CD4-positive, alpha-beta memory T cell (primary cell): ENCODE measurements around the gene TAF7. TPM values are rescaled to one million over a fixed set of nuclear protein-coding genes. Genes with fewer than 3 reads are reported as not detected.

Source experiments
- CTCF ChIA-PET: fragments of 350-600 bp; sonication (Branson Sonifier 250); formaldehyde crosslinking; loops from one replicate; lab custom pipeline; 2021; ENCODE audit warnings: inconsistent platforms; ENCODE audit not compliant: partially characterized antibody; lab: Charles Lee
- POLR2A ChIA-PET: fragments of 350-600 bp; sonication (Branson Sonifier 250); formaldehyde crosslinking; loops from one replicate; lab custom pipeline; 2021; ENCODE audit not compliant: partially characterized antibody; lab: Charles Lee
- DNase-seq, 5 donors: peaks; one replicate each; pipeline versions ENCODE4 v3.0.0 to v3.0.0-alpha.2; 2020 to 2022; ENCODE audit warnings: mixed read lengths in 1 of 5
- H3K27ac ChIP-seq: one replicate; pipeline ENCODE4 v1.7.0; 2013; ENCODE audit warnings: low read depth, low read length
- H3K27me3 ChIP-seq: 2 replicates; pipeline ENCODE4 v1.7.0; 2013; ENCODE audit warnings: mild to moderate bottlenecking, low read length, moderate library complexity; ENCODE audit not compliant: insufficient read depth
- H3K36me3 ChIP-seq: 2 replicates; pipeline ENCODE4 v1.7.0; 2013; ENCODE audit warnings: mild to moderate bottlenecking, low read length, moderate library complexity; ENCODE audit not compliant: insufficient read depth
- H3K4me1 ChIP-seq: 2 replicates; pipeline ENCODE4 v1.7.0; 2013; ENCODE audit warnings: mild to moderate bottlenecking, low read length, moderate library complexity; ENCODE audit not compliant: insufficient read depth
- H3K4me3 ChIP-seq, 2 donors: one replicate each; pipeline ENCODE4 v1.7.0; 2013; ENCODE audit warnings: low read length in 2 of 2, mild to moderate bottlenecking in 1 of 2
- H3K9me3 ChIP-seq, 2 donors: one replicate each; pipeline ENCODE4 v1.7.0; 2013; ENCODE audit warnings: low read length in 2 of 2, control low read depth in 1 of 2; ENCODE audit not compliant: control insufficient read depth in 1 of 2
- H3K27ac Mint-ChIP-seq, 7 donors: one replicate each; pipeline ENCODE4 v1.8.0; 2020 to 2021; ENCODE audit warnings: mixed read lengths in 7 of 7, mild to moderate bottlenecking in 6 of 7, inconsistent platforms in 3 of 7, moderate library complexity in 3 of 7
- H3K27me3 Mint-ChIP-seq, 2 donors: one replicate each; pipeline ENCODE4 v1.8.0; 2020 to 2021; ENCODE audit warnings: mixed read lengths in 2 of 2
- H3K36me3 Mint-ChIP-seq, 2 donors: one replicate each; pipeline ENCODE4 v1.8.0; 2020 to 2021; ENCODE audit warnings: mixed read lengths in 2 of 2, inconsistent platforms in 1 of 2, mild to moderate bottlenecking in 1 of 2
- H3K4me1 Mint-ChIP-seq, 4 donors: one replicate each; pipeline ENCODE4 v1.8.0; 2020 to 2021; ENCODE audit warnings: mixed read lengths in 4 of 4, mild to moderate bottlenecking in 1 of 4
- H3K4me3 Mint-ChIP-seq, 8 donors: one replicate each; pipeline ENCODE4 v1.8.0; 2020 to 2021; ENCODE audit warnings: mixed read lengths in 8 of 8, mild to moderate bottlenecking in 7 of 8, moderate library complexity in 6 of 8, inconsistent platforms in 3 of 8
- H3K9me3 Mint-ChIP-seq, 8 donors: one replicate each; pipeline ENCODE4 v1.8.0; 2020 to 2021; ENCODE audit warnings: mixed read lengths in 8 of 8, mild to moderate bottlenecking in 5 of 8, inconsistent platforms in 3 of 8, moderate library complexity in 1 of 8
- intact Hi-C: fragments of 100-400 bp; cut with micrococcal nuclease; formaldehyde crosslinking; loops from one replicate; pipeline ENCODE4 v1.15.1; 2023
- polyA plus RNA-seq, 2 donors: library from polyadenylated mRNA; unstranded; fragments of 300-500 nt; fragmentation: Illumina TruSeq; gene quantifications; one replicate each; pipeline ENCODE4 v1.2.3, GENCODE V29; 2021
- total RNA-seq, 2 experiments: library from RNA; stranded (reverse); gene quantifications; one replicate each; pipeline ENCODE4 v1.2.3, GENCODE V29; 2021

Gene TAF7
- total and polyA plus RNA-seq, 4 experiments from 2014 or later: 109 to 216 (median 142) TPM

GRCh38 chr5:141298376-141298775 is 22.2 kb downstream of the TAF7 start:
- peaks cover 7 to 11% of the 10 kb centered on the region in 2 donors for H3K9me3 ChIP-seq
- H3K27me3 Mint-ChIP-seq: no peaks in the 10 kb centered on the region
- H3K36me3 ChIP-seq: no peaks in the 10 kb centered on the region
- no peak overlapping the region for H3K4me3 ChIP-seq
- no peak overlapping the region for H3K4me3 Mint-ChIP-seq
- no peak overlapping the region for H3K27ac Mint-ChIP-seq
- no peak overlapping the region for H3K27ac ChIP-seq
- H3K4me1 Mint-ChIP-seq: no peaks in the 10 kb centered on the region
- peaks cover 2 to 98% (median 85%) of the 10 kb centered on the region in 8 donors for H3K9me3 Mint-ChIP-seq
- H3K4me1 ChIP-seq: no peaks in the 10 kb centered on the region
- POLR2A ChIA-PET: no interaction called here
- H3K36me3 Mint-ChIP-seq: peaks cover 45 to 52% of the 10 kb centered on the region in 2 donors
- no peaks in the 10 kb centered on the region for H3K27me3 ChIP-seq
- intact Hi-C loops: no loop called here
- CTCF ChIA-PET: no interaction called here
- DNase-seq: no peak

- Histone ChIP-seq H3K9me3 (peaks cover 0 to 36% of the 10 kb centered on the region in 2 donors), H3K27me3 (no peaks in the 10 kb centered on the region), H3K36me3 (no peaks in the 10 kb centered on the region), H3K4me1 (no peaks in the 10 kb centered on the region), H3K27ac (no peak overlapping the region), H3K4me3 (no peak overlapping the region)
- H3K27ac Mint-ChIP-seq: no peak overlapping the region
- H3K4me3 Mint-ChIP-seq: peak overlapping the region in 1 of 8 donors; percentile 21
- peaks cover 2 to 95% (median 85%) of the 10 kb centered on the region in 8 donors for H3K9me3 Mint-ChIP-seq
- no peaks in the 10 kb centered on the region for H3K4me1 Mint-ChIP-seq
- DNase-seq: no peak
- H3K36me3 Mint-ChIP-seq: peaks cover 25 to 32% of the 10 kb centered on the region in 2 donors
- H3K27me3 Mint-ChIP-seq: no peaks in the 10 kb centered on the region
- ChIA-PET POLR2A (no interaction called here), CTCF (no interaction called here)
- intact Hi-C loops: no loop called here
Measured at GRCh38 chr5:141272906-141273305, 47.7 kb downstream of the TAF7 start.

GRCh38 chr5:141269195-141269594 is 51.4 kb downstream of the TAF7 start:
- DNase-seq: no peak

More at GRCh38 chr5:141269195-141269594, 51.4 kb downstream of the TAF7 start:
- Mint-ChIP-seq H3K36me3 (peaks cover 31 to 44% of the 10 kb centered on the region in 2 donors), H3K27me3 (no peaks in the 10 kb centered on the region), H3K4me3 (no peak overlapping the region), H3K4me1 (no peaks in the 10 kb centered on the region), H3K9me3 (peaks cover 2 to 98% (median 86%) of the 10 kb centered on the region in 8 donors), H3K27ac (no peak overlapping the region)
- no peaks in the 10 kb centered on the region for H3K36me3 ChIP-seq
- H3K4me3 ChIP-seq: no peak overlapping the region
- no peak overlapping the region for H3K27ac ChIP-seq
- no peaks in the 10 kb centered on the region for H3K27me3 ChIP-seq
- intact Hi-C loops: no loop called here
- CTCF ChIA-PET: no interaction called here
- POLR2A ChIA-PET: no interaction called here
- no peaks in the 10 kb centered on the region for H3K4me1 ChIP-seq
- H3K9me3 ChIP-seq: peaks cover 5 to 58% of the 10 kb centered on the region in 2 donors

Other genes starting within 250 kb of the TAF7 start
Only the 30 nearest of the 38 such genes appear.
- not detected for gene PCDHB7, start 148.1 kb downstream of the TAF7 start, total RNA-seq
- not detected for gene PCDHB7, start 148.1 kb downstream of the TAF7 start, polyA plus RNA-seq
- not detected for gene PCDHB8, start 143.0 kb downstream of the TAF7 start, total RNA-seq
- gene PCDHB8, start 143.0 kb downstream of the TAF7 start, polyA plus RNA-seq: not detected
- not detected for gene PCDHB16, start 138.4 kb downstream of the TAF7 start, total RNA-seq
- gene PCDHB16, start 138.4 kb downstream of the TAF7 start, polyA plus RNA-seq: not detected
- under 1 TPM; 0.44 TPM for gene PCDHB9, start 133.6 kb downstream of the TAF7 start, total RNA-seq
- under 1 TPM in 1 of 2 donors, not detected in 1; 0.62 TPM for gene PCDHB9, start 133.6 kb downstream of the TAF7 start, polyA plus RNA-seq
- gene PCDHB10, start 128.4 kb downstream of the TAF7 start, total RNA-seq: under 1 TPM in 1 of 2 experiments, not detected in 1; 0.15 TPM
- not detected for gene PCDHB10, start 128.4 kb downstream of the TAF7 start, polyA plus RNA-seq
- not detected for gene PCDHB11, start 121.2 kb downstream of the TAF7 start, total RNA-seq
- gene PCDHB11, start 121.2 kb downstream of the TAF7 start, polyA plus RNA-seq: not detected
- gene PCDHB12, start 112.1 kb downstream of the TAF7 start, total RNA-seq: not detected
- not detected for gene PCDHB12, start 112.1 kb downstream of the TAF7 start, polyA plus RNA-seq
- gene PCDHB13, start 106.9 kb downstream of the TAF7 start, total RNA-seq: under 1 TPM; 0.09 to 0.11 TPM
- gene PCDHB13, start 106.9 kb downstream of the TAF7 start, polyA plus RNA-seq: not detected
- under 1 TPM; 0.14 to 0.15 TPM for gene PCDHB14, start 97.4 kb downstream of the TAF7 start, total RNA-seq
- gene PCDHB14, start 97.4 kb downstream of the TAF7 start, polyA plus RNA-seq: not detected
- under 1 TPM; 0.17 to 0.53 TPM for gene PCDHB15, start 75.4 kb downstream of the TAF7 start, total RNA-seq
- not detected for gene PCDHB15, start 75.4 kb downstream of the TAF7 start, polyA plus RNA-seq
- gene SLC25A2, start 16.7 kb downstream of the TAF7 start, total RNA-seq: under 1 TPM; 0.38 to 0.91 TPM
- gene SLC25A2, start 16.7 kb downstream of the TAF7 start, polyA plus RNA-seq: not detected
- gene PCDHGA1, start 9.7 kb upstream of the TAF7 start, total RNA-seq: under 1 TPM; 0.58 to 0.78 TPM
- gene PCDHGA1, start 9.7 kb upstream of the TAF7 start, polyA plus RNA-seq: not detected
- under 1 TPM; 0.19 to 0.23 TPM for gene PCDHGA2, start 18.0 kb upstream of the TAF7 start, total RNA-seq
- not detected for gene PCDHGA2, start 18.0 kb upstream of the TAF7 start, polyA plus RNA-seq
- under 1 TPM; 0.17 to 0.26 TPM for gene PCDHGA3, start 23.0 kb upstream of the TAF7 start, total RNA-seq
- under 1 TPM in 1 of 2 donors, not detected in 1; 0.23 TPM for gene PCDHGA3, start 23.0 kb upstream of the TAF7 start, polyA plus RNA-seq
- under 1 TPM; 0.17 to 0.26 TPM for gene PCDHGB1, start 29.3 kb upstream of the TAF7 start, total RNA-seq
- gene PCDHGB1, start 29.3 kb upstream of the TAF7 start, polyA plus RNA-seq: not detected
- gene PCDHGA4, start 34.2 kb upstream of the TAF7 start, total RNA-seq: under 1 TPM in 1 of 2 experiments, not detected in 1; 0.47 TPM
- not detected for gene PCDHGA4, start 34.2 kb upstream of the TAF7 start, polyA plus RNA-seq
- under 1 TPM; 0.55 to 0.64 TPM for gene PCDHGB2, start 39.2 kb upstream of the TAF7 start, total RNA-seq
- not detected for gene PCDHGB2, start 39.2 kb upstream of the TAF7 start, polyA plus RNA-seq
- gene PCDHGA5, start 43.4 kb upstream of the TAF7 start, total RNA-seq: under 1 TPM; 0.28 to 0.44 TPM
- not detected for gene PCDHGA5, start 43.4 kb upstream of the TAF7 start, polyA plus RNA-seq
- gene PCDHGB3, start 49.5 kb upstream of the TAF7 start, total RNA-seq: under 1 TPM; 0.50 to 0.76 TPM
- gene PCDHGB3, start 49.5 kb upstream of the TAF7 start, polyA plus RNA-seq: not detected
- gene PCDHGA6, start 53.1 kb upstream of the TAF7 start, total RNA-seq: under 1 TPM; 0.50 to 0.76 TPM
- gene PCDHGA6, start 53.1 kb upstream of the TAF7 start, polyA plus RNA-seq: under 1 TPM in 1 of 2 donors, not detected in 1; 0.03 TPM
- under 1 TPM; 0.26 to 0.44 TPM for gene PCDHGA7, start 62.0 kb upstream of the TAF7 start, total RNA-seq
- not detected for gene PCDHGA7, start 62.0 kb upstream of the TAF7 start, polyA plus RNA-seq
- under 1 TPM; 0.19 to 0.23 TPM for gene PCDHGB4, start 66.9 kb upstream of the TAF7 start, total RNA-seq
- gene PCDHGB4, start 66.9 kb upstream of the TAF7 start, polyA plus RNA-seq: under 1 TPM in 1 of 2 donors, not detected in 1; 0.13 TPM
- gene PCDHGA8, start 71.8 kb upstream of the TAF7 start, total RNA-seq: under 1 TPM in 1 of 2 experiments, not detected in 1; 0.17 TPM
- gene PCDHGA8, start 71.8 kb upstream of the TAF7 start, polyA plus RNA-seq: not detected
- gene PCDHGB5, start 77.2 kb upstream of the TAF7 start, total RNA-seq: under 1 TPM; 0.42 to 0.49 TPM
- under 1 TPM in 1 of 2 donors, not detected in 1; 0.39 TPM for gene PCDHGB5, start 77.2 kb upstream of the TAF7 start, polyA plus RNA-seq
- under 1 TPM; 0.17 to 0.25 TPM for gene PCDHGA9, start 82.0 kb upstream of the TAF7 start, total RNA-seq
- under 1 TPM in 1 of 2 donors, not detected in 1; 0.09 TPM for gene PCDHGA9, start 82.0 kb upstream of the TAF7 start, polyA plus RNA-seq
- gene PCDHGB6, start 87.2 kb upstream of the TAF7 start, total RNA-seq: under 1 TPM; 0.22 to 0.26 TPM
- gene PCDHGB6, start 87.2 kb upstream of the TAF7 start, polyA plus RNA-seq: under 1 TPM in 1 of 2 donors, not detected in 1; 0.11 TPM
- under 1 TPM; 0.25 to 0.35 TPM for gene PCDHGA10, start 92.2 kb upstream of the TAF7 start, total RNA-seq
- not detected for gene PCDHGA10, start 92.2 kb upstream of the TAF7 start, polyA plus RNA-seq
- under 1 TPM; 0.32 to 0.33 TPM for gene PCDHGB7, start 96.9 kb upstream of the TAF7 start, total RNA-seq
- gene PCDHGB7, start 96.9 kb upstream of the TAF7 start, polyA plus RNA-seq: under 1 TPM in 1 of 2 donors, not detected in 1; 0.03 TPM
- under 1 TPM; 0.20 to 0.36 TPM for gene PCDHGA11, start 100.3 kb upstream of the TAF7 start, total RNA-seq
- gene PCDHGA11, start 100.3 kb upstream of the TAF7 start, polyA plus RNA-seq: not detected
- under 1 TPM; 0.11 to 0.17 TPM for gene PCDHGA12, start 109.7 kb upstream of the TAF7 start, total RNA-seq
- not detected for gene PCDHGA12, start 109.7 kb upstream of the TAF7 start, polyA plus RNA-seq